PC-9 (cell line): ENCODE data around the gene SIGLEC12. TPM values are rescaled to one million over a fixed set of nuclear protein-coding genes. Genes with fewer than 3 reads are reported as not detected.

ENCODE experiments used
- BruUV-seq: library from RNA; stranded (reverse); fragments of 400-500 nt; replicated peaks from 2 replicates; lab custom pipeline; 2021; lab: Mats Ljungman, UMichigan
- CTCF ChIA-PET: fragments of 300-600 bp; sonication (Branson Sonifier 250); formaldehyde crosslinking; loops from one replicate; lab custom pipeline; 2022; ENCODE audit warnings: antibody characterized with exemption; lab: Charles Lee
- POLR2A ChIA-PET: fragments of 300-600 bp; sonication (Branson Sonifier 250); formaldehyde crosslinking; loops from one replicate; lab custom pipeline; 2022; ENCODE audit warnings: antibody characterized with exemption; ENCODE audit not compliant: unreplicated experiment; lab: Charles Lee
- DNase-seq, 2 experiments: peaks; one replicate each; pipeline versions ENCODE4 v3.0.0 to v3.0.0-alpha.2; 2015 to 2022; ENCODE audit warnings: mixed read lengths in 1 of 2
- H2AFZ ChIP-seq: fragments of 200-600 bp; sonication (generic); 2 replicates; pipeline ENCODE4 v1.8.1; 2017; ENCODE audit warnings: antibody characterized with exemption
- H3F3A ChIP-seq: fragments of 200-600 bp; sonication (generic); 2 replicates; pipeline ENCODE4 v1.8.1; 2017; ENCODE audit warnings: antibody characterized with exemption, mild to moderate bottlenecking, low read depth; ENCODE audit not compliant: insufficient read depth
- H3K27ac ChIP-seq: fragments of 200-600 bp; sonication (generic); 2 replicates; pipeline ENCODE4 v1.6.1; 2016; ENCODE audit warnings: mixed run types
- H3K27me3 ChIP-seq: fragments of 200-600 bp; sonication (generic); 2 replicates; pipeline ENCODE4 v1.6.1; 2016; ENCODE audit warnings: low read depth, mixed run types; ENCODE audit not compliant: insufficient read depth
- H3K36me3 ChIP-seq: fragments of 200-600 bp; sonication (generic); 2 replicates; pipeline ENCODE4 v1.6.1; 2016; ENCODE audit warnings: low read depth, mixed run types
- H3K4me1 ChIP-seq: fragments of 200-600 bp; sonication (generic); replicated peaks from 2 replicates; pipeline ENCODE4 v1.6.1; 2016; ENCODE audit warnings: mixed run types; ENCODE audit not compliant: insufficient read depth
- H3K4me2 ChIP-seq: fragments of 200-600 bp; sonication (generic); 2 replicates; pipeline ENCODE4 v1.6.1; 2017; ENCODE audit warnings: mixed run types
- H3K4me3 ChIP-seq: fragments of 200-600 bp; sonication (generic); 2 replicates; pipeline ENCODE4 v1.6.1; 2016; ENCODE audit warnings: mixed run types
- H3K79me2 ChIP-seq: fragments of 200-600 bp; sonication (generic); 2 replicates; pipeline ENCODE4 v1.6.1; 2017; ENCODE audit warnings: low read depth, mixed run types
- H3K9me2 ChIP-seq: fragments of 200-600 bp; sonication (generic); 2 replicates; pipeline ENCODE4 v1.8.1; 2017; ENCODE audit warnings: mild to moderate bottlenecking; ENCODE audit not compliant: insufficient read depth
- H3K9me3 ChIP-seq: fragments of 200-600 bp; sonication (generic); 2 replicates; pipeline ENCODE4 v1.8.1; 2016; ENCODE audit warnings: low read depth; ENCODE audit not compliant: insufficient read depth
- H4K20me1 ChIP-seq: fragments of 200-600 bp; sonication (generic); 2 replicates; pipeline ENCODE4 v1.8.1; 2017; ENCODE audit not compliant: insufficient read depth
- EZH2 ChIP-seq: fragments of 200-600 bp; sonication (generic); IDR thresholded peaks from 2 replicates; pipeline ENCODE4 v1.8.0; 2017; ENCODE audit warnings: antibody characterized with exemption, low read depth
- intact Hi-C: fragments of 100-400 bp; cut with micrococcal nuclease; formaldehyde crosslinking; loops from one replicate; pipeline ENCODE4 v1.10.0; 2022; ENCODE audit not compliant: unreplicated experiment
- total RNA-seq: library from RNA; stranded (reverse); gene quantifications from 2 replicates; pipeline ENCODE4 v1.2.3, GENCODE V29; 2021
- TF ChIP-seq, protein P1 (sequence below): fragments of 200-600 bp; sonication (generic); conservative IDR thresholded peaks from 2 replicates; pipeline ENCODE4 v1.6.1; 2017; ENCODE audit warnings: mixed run types, antibody characterized with exemption, mild to moderate bottlenecking, moderate library complexity

The SIGLEC12 gene
- total RNA-seq, 1 experiment from 2014 or later = not detected

DNA sequence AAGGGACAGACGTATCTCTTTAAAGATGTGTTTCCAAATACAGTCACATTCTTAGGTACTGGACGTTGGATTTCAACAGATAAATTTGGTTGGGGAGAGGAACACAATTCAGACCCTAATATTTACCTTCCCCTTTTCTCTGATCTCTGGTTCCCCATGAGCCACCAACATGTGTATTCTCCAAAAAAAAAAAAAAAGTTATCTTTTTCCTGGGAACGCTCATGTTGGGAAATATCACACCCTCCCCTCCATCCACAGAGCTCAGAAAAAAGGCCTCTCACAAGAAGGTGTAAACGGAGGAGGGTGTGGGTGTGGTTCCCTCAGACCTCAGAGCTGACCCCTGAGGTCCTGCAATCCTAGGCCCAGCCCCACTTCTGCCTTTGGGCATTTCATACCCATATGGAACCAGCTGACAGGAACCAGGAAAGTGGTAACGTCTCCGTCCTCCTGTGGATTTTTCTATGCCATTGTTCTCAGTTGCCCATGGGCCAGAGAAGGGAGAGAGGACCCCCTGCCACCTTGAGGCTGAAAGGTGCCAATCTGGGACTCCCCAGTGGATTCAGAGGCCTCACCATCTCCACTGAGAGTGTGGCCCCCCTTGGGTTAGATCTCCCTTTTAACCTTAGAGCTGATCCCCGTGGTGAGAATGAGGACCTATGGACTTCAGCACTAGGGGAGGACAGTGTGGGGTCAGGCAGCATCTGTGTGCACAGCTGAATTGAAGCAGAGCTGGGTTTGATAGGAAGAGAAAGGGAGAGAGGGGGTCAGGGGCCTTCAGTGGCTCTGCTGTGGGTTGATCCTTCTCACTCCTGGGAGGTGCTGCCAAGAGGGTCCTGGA lies 8.4 kb upstream of the SIGLEC12 start:
- TF ChIP-seq EZH2 = no peak
- TF ChIP-seq, protein P1, sequence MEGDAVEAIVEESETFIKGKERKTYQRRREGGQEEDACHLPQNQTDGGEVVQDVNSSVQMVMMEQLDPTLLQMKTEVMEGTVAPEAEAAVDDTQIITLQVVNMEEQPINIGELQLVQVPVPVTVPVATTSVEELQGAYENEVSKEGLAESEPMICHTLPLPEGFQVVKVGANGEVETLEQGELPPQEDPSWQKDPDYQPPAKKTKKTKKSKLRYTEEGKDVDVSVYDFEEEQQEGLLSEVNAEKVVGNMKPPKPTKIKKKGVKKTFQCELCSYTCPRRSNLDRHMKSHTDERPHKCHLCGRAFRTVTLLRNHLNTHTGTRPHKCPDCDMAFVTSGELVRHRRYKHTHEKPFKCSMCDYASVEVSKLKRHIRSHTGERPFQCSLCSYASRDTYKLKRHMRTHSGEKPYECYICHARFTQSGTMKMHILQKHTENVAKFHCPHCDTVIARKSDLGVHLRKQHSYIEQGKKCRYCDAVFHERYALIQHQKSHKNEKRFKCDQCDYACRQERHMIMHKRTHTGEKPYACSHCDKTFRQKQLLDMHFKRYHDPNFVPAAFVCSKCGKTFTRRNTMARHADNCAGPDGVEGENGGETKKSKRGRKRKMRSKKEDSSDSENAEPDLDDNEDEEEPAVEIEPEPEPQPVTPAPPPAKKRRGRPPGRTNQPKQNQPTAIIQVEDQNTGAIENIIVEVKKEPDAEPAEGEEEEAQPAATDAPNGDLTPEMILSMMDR = no peak
- intact Hi-C loops = no loop called here
- DNase-seq = no peak

GRCh38 chr19:51508059-51508733 lies 6.6 kb upstream of the SIGLEC12 start:
- BruUV-seq = no TSS peak
- no peak overlapping the region for H2AFZ ChIP-seq
- H3K9me2 ChIP-seq = no peaks in the 10 kb centered on the region
- H3K9me3 ChIP-seq = no peaks in the 10 kb centered on the region
- ChIA-PET CTCF (no interaction called here), POLR2A (no interaction called here)
- no peaks in the 10 kb centered on the region for H3K4me1 ChIP-seq
- H4K20me1 ChIP-seq = no peaks in the 10 kb centered on the region
- no peak overlapping the region for H3K4me2 ChIP-seq
- H3K27me3 ChIP-seq = peaks cover 44% of the 10 kb centered on the region
- H3K4me3 ChIP-seq = no peak overlapping the region
- H3K36me3 ChIP-seq = no peaks in the 10 kb centered on the region
- intact Hi-C loops = no loop called here
- no peak overlapping the region for H3K27ac ChIP-seq
- DNase-seq = no peak
- no peaks in the 10 kb centered on the region for H3K79me2 ChIP-seq
- no peaks in the 10 kb centered on the region for H3F3A ChIP-seq
- TF ChIP-seq, protein P1 = no peak
- TF ChIP-seq EZH2 = no peak

More for the DNA sequence above, 8.4 kb upstream of the SIGLEC12 start:
- H3K4me3 ChIP-seq = no peak overlapping the region
- H3K27me3 ChIP-seq = peaks cover 34% of the 10 kb centered on the region; the same call in 1 of the 2 replicates
- no peaks in the 10 kb centered on the region for H3K36me3 ChIP-seq
- H3K9me3 ChIP-seq = no peaks in the 10 kb centered on the region
- H3K9me2 ChIP-seq = no peaks in the 10 kb centered on the region
- no peak overlapping the region for H2AFZ ChIP-seq
- CTCF ChIA-PET = no interaction called here
- H3K79me2 ChIP-seq = no peaks in the 10 kb centered on the region
- H4K20me1 ChIP-seq = no peaks in the 10 kb centered on the region
- H3K4me2 ChIP-seq = no peak overlapping the region
- BruUV-seq = no TSS peak
- H3F3A ChIP-seq = no peaks in the 10 kb centered on the region
- POLR2A ChIA-PET = no interaction called here
- no peak overlapping the region for H3K27ac ChIP-seq
- no peaks in the 10 kb centered on the region for H3K4me1 ChIP-seq

DNA sequence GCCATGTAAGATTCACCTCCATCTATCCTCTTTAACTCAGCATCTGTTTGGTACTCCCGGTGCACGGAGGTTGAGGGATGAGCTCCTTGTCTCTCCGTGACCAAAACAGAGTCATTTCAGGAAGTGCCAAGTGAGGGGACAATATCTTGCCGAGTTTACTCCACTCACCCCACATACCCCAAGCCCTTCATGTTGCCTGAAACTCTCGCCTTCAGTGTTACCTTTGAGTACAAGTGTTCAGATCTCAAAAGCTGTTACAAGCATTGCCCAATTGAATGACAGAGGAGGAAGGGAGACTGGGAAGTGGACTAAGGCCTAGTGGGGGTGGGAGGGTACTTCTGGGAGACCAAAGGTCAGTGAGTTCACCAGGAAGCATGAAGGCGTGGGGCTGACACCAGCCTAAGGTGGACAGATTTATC lies 6.0 kb upstream of the SIGLEC12 start:
- no peak for DNase-seq

More for the DNA sequence above, 6.0 kb upstream of the SIGLEC12 start:
- TF ChIP-seq, protein P1 = no peak
- TF ChIP-seq EZH2 = no peak
- Histone ChIP-seq H3K4me3 (no peak overlapping the region), H3K79me2 (no peaks in the 10 kb centered on the region), H3K9me3 (no peaks in the 10 kb centered on the region), H2AFZ (no peak overlapping the region), H3K36me3 (no peaks in the 10 kb centered on the region), H4K20me1 (no peaks in the 10 kb centered on the region), H3K4me2 (no peak overlapping the region), H3F3A (no peaks in the 10 kb centered on the region), H3K9me2 (no peaks in the 10 kb centered on the region), H3K27ac (no peak overlapping the region), H3K4me1 (no peaks in the 10 kb centered on the region), H3K27me3 (peaks cover 46% of the 10 kb centered on the region)
- intact Hi-C loops = no loop called here
- POLR2A ChIA-PET = no interaction called here
- CTCF ChIA-PET = no interaction called here
- BruUV-seq = no TSS peak
